Activated T-cell treated with anti-CD3 and anti-CD28 coated beads, Interleukin-2, amount 50 U/mL, for 24 hours (primary cell): ENCODE data around the gene CBX2.

ENCODE experiments used
- DNase-seq: peaks from one replicate; pipeline ENCODE4 v3.0.0-alpha.2; 2020
- H3K27ac Mint-ChIP-seq: 2 replicates; pipeline ENCODE4 v1.8.0; 2020; ENCODE audit warnings: mild to moderate bottlenecking, mixed read lengths
- H3K27me3 Mint-ChIP-seq: 2 replicates; pipeline ENCODE4 v1.8.0; 2020; ENCODE audit warnings: mixed read lengths
- H3K36me3 Mint-ChIP-seq: 2 replicates; pipeline ENCODE4 v1.8.0; 2020; ENCODE audit warnings: low read depth, mixed read lengths
- H3K4me1 Mint-ChIP-seq: 2 replicates; pipeline ENCODE4 v1.8.0; 2020; ENCODE audit warnings: low read depth, mixed read lengths
- H3K4me3 Mint-ChIP-seq: 2 replicates; pipeline ENCODE4 v1.8.0; 2020; ENCODE audit warnings: mild to moderate bottlenecking, moderate library complexity, mixed read lengths
- H3K9me3 Mint-ChIP-seq: 2 replicates; pipeline ENCODE4 v1.8.0; 2020; ENCODE audit warnings: mixed read lengths

CBX2 gene

DNA sequence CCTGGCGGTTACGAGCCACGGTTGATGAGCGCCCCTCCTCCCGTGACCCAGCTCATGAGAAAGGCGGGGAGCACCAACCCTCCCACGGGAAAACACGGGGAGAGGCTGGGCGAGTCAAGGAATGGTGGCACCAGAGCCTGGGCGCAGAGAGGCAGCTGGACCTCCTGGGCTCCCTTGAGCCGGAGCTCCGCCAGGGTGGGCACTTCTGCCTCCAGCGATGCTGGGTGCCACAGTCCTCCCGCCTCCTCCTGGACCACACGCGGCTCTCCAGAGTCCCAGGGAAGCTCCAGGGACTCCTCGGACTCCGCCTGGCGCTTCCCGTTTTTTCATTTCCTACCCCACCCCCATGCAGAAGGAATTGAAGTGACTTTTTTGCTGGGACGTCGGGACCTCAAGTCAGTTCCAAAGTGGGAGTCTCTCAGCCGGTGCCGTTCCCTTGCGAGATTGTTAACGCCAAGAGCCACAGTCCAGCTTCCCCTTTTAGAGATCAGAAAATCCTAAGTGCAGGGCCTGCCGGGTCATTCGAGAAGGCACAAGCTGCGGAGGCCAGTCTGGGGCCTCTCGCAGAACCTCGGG, 25.6 kb downstream of the CBX2 start:
- no peak for DNase-seq
- H3K4me1 Mint-ChIP-seq, result peaks cover 46% of the 10 kb centered on the region
- H3K27me3 Mint-ChIP-seq, result peaks cover 90% of the 10 kb centered on the region
- H3K4me3 Mint-ChIP-seq, result no peak overlapping the region
- H3K27ac Mint-ChIP-seq, result peak overlapping the region; percentile 29
- no peaks in the 10 kb centered on the region for H3K36me3 Mint-ChIP-seq
- H3K9me3 Mint-ChIP-seq, result no peaks in the 10 kb centered on the region

DNA sequence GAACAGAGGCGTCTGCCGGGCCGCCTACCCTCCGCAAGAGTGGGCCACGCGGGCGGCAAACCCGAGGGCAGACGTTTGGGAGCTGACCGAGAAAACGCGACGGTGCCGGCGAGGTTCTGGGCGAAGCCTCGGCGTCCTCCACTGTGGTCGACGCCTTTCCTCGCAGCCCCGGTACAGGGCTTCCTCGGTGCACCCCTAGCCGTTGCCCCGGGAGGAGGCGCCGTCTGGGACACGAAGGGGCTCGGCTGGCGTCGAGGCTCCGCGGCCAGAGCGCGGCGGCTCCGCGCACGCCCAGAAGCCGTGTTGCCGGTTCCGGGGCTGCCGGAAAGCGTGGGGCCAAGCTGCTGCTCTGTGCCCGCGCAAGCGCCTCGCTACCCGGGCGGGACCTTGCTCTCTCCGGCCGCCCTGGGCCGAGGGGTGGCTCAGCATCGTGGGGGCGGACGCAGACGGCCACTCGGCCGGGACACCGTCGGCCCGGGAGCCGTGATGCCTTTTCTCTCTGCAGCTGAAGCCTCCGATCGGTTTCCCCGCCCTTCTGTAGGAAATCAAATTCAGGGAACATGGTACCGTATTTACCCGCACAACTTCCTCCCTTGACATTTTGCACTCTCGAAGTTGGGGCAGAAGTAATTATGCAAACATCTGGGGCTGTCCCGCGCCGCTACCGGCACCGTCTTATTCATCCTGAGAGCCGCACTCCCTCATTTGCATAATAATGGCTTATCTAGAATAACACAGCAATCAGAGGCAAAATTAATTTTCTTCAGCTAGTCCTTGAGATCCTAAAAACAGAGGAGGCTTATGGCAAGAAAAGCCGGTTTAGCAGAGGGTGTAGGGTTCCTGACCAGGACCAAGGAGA, 26.3 kb downstream of the CBX2 start:
- H3K27me3 Mint-ChIP-seq, result peaks cover 91% of the 10 kb centered on the region
- H3K4me1 Mint-ChIP-seq, result peaks cover 45% of the 10 kb centered on the region
- peak overlapping the region; percentile 83 for H3K27ac Mint-ChIP-seq
- DNase-seq, result peak; percentile 83
- no peaks in the 10 kb centered on the region for H3K36me3 Mint-ChIP-seq
- H3K9me3 Mint-ChIP-seq, result no peaks in the 10 kb centered on the region
- peak overlapping the region; percentile 57 for H3K4me3 Mint-ChIP-seq

DNA sequence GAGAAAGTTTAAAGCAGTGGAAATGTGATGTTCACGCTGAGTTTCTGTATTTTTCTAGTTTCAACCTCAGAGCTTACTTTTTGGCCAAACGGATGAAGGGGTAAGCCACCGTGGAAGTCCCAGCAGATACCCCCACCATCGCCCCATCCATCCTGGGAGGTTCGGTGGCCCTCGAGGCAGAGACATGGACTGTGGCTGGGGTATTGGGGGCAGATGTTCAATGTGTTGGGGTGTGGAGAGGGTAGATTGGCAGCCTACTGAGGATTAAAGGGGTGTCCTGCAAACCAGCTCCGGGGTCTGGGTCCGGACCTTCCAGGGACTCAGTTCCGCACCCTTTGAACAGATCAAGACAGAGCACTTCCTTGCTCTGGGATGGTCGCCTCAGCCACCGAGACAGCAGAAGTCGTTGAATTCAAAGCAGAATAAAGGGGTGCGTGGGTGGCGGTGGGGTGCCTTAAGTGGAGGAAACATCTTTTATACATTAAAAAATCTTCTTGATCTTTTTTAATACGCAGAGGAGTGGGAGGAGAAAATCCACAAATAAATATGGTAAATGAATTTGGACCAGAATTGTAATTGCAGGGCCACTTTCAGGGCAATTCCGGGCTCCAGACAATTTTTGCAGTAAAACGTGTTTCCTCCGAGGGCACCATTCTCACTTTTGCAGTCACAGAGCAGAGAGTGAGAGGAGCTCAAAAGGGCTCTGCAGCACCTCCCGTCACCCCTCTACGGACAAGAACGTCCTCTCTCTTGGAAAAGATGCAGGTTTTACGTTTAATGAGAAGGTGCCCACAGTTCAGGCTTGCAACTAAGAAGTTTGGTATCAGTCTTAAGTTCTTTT, 27.1 kb downstream of the CBX2 start:
- Mint-ChIP-seq H3K27ac (peak overlapping the region; percentile 83), H3K36me3 (no peaks in the 10 kb centered on the region), H3K27me3 (peaks cover 88% of the 10 kb centered on the region), H3K4me1 (peaks cover 40% of the 10 kb centered on the region), H3K4me3 (peak overlapping the region; percentile 57), H3K9me3 (no peaks in the 10 kb centered on the region)
- no peak for DNase-seq

DNA sequence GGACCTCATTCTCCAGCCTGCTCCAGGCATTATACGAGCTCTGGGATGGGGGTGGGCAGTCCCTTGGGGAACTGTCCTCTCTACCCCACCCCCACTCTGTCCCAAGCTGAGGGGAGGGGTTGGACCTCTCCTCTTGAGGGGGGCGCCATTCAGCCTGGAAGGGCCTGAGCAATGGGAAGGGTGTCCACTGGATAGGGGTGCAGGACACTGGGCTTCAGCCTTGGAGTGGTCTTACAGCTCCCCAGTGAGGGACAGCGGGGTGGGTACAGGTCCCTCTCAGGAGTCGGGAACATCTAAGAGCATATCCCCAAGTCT, 28.5 kb downstream of the CBX2 start:
- no peak for DNase-seq
- no peaks in the 10 kb centered on the region for H3K9me3 Mint-ChIP-seq
- no peak overlapping the region for H3K4me3 Mint-ChIP-seq
- H3K27me3 Mint-ChIP-seq, result peaks cover 83% of the 10 kb centered on the region
- H3K36me3 Mint-ChIP-seq, result no peaks in the 10 kb centered on the region
- peaks cover 38% of the 10 kb centered on the region for H3K4me1 Mint-ChIP-seq
- H3K27ac Mint-ChIP-seq, result no peak overlapping the region

DNA sequence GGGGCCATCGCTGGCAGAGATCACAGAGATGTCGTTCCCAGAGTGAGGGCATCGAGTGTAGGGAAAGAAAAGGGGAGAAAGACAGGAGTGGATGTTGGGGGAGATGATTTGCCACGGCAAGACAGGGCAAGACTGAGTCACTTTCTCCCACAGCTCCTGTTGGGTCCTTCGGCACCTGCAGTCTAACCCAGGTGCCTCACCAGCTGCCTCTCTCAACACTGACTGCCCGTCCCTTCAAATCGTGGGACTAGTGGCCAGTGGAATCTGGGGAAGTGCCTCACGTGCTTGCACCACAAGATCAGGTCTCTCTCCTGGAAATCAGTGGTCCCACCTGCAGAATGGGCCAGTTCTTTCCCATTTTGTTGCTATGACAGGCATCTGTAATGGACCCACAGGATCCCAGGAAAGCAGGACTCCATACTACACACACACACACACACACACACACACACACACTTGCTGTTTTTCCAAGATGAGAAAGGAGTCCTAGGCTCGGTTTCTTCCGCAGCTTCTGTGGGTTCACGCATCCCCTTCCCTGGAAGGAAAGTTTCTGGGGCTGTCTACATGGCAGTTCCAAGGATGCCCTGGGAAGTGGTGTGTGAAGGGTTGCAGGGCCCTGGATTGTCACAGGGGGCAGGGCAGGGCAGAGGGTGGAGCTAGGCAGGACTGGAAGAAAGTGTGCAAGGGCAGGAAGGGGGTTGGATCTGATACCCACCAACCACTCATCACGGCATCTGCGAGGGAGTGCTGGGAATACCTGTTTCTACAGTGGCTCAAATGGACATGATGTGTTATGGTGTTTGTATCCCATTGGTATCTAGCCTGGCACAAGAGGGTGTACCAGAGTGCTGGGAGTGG, 29.1 kb downstream of the CBX2 start:
- Mint-ChIP-seq H3K4me1 (peaks cover 40% of the 10 kb centered on the region), H3K27ac (no peak overlapping the region), H3K9me3 (no peaks in the 10 kb centered on the region), H3K36me3 (no peaks in the 10 kb centered on the region), H3K27me3 (peaks cover 83% of the 10 kb centered on the region), H3K4me3 (no peak overlapping the region)
- DNase-seq, result no peak

DNA sequence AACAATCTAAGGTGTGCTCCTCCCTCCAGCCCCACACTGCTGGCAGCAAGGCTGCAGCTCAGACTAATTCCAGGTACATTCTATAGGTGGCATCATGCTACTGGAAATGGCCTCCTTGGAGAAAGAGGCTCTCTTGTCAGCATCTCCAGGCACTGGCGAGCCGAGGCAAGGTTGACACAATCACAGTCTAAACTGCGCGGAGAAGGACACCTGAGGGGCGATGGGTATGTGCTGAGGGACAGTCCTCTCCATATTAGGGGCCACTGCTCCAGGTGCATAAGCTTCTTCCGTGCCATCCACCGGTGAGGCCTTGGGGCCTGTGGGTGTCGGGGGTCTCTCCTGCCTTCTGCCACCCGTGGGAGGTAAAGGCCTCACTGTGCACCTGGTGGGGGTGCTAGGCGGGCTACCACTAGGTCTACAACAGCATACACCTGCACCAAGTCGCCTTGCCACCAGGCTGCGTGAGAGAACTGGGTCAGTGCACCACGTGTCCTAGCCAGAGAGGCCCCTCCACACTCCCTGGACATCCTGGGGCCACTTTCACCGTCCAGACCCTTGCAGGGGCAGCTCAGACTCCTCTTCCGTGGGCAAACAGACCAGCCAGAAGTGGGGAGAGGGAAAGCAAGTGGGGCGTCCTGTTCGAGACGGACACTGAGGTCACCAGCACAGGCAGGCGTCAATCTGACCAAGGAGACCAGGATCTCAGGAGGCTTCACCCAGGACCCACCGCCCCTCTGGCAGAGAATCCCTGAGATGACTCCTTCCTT, 31.0 kb downstream of the CBX2 start:
- DNase-seq, result no peak
- H3K27me3 Mint-ChIP-seq, result peaks cover 74% of the 10 kb centered on the region
- H3K36me3 Mint-ChIP-seq, result no peaks in the 10 kb centered on the region
- H3K4me3 Mint-ChIP-seq, result no peak overlapping the region
- no peak overlapping the region for H3K27ac Mint-ChIP-seq
- H3K9me3 Mint-ChIP-seq, result no peaks in the 10 kb centered on the region
- peaks cover 39% of the 10 kb centered on the region for H3K4me1 Mint-ChIP-seq

DNA sequence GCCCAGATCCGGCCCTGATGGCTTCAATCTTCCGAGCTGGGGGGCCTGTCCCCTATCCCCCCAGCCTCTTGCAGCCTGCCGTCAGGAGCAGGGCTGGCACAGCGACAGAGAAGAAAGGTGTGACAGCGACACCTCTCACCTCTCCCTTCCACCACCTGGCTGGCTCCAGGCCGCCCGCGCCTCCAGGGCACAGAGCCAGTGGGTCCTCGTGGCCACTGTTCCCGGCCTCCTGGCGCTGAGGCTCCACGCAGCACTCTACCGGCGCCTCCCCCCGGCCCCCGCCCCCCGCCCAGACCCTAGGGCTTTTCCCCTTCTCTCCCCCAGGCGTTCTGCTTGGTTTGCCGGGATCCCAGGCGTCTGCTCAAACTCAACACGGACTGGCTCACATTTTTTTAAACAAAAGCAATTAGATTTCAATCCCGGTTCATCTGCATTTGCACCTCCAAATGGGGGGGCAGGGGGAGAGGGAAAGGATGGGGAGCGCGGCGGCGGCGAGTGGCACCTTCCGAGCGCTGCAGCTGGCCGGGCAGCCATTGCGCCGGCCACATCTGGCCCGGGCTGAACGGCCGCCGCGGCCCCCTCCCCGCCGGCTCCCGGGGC, 31.7 kb downstream of the CBX2 start:
- no peak for DNase-seq
- H3K9me3 Mint-ChIP-seq, result no peaks in the 10 kb centered on the region
- no peak overlapping the region for H3K27ac Mint-ChIP-seq
- peaks cover 76% of the 10 kb centered on the region for H3K27me3 Mint-ChIP-seq
- H3K4me3 Mint-ChIP-seq, result no peak overlapping the region
- H3K4me1 Mint-ChIP-seq, result peaks cover 42% of the 10 kb centered on the region
- H3K36me3 Mint-ChIP-seq, result no peaks in the 10 kb centered on the region

DNA sequence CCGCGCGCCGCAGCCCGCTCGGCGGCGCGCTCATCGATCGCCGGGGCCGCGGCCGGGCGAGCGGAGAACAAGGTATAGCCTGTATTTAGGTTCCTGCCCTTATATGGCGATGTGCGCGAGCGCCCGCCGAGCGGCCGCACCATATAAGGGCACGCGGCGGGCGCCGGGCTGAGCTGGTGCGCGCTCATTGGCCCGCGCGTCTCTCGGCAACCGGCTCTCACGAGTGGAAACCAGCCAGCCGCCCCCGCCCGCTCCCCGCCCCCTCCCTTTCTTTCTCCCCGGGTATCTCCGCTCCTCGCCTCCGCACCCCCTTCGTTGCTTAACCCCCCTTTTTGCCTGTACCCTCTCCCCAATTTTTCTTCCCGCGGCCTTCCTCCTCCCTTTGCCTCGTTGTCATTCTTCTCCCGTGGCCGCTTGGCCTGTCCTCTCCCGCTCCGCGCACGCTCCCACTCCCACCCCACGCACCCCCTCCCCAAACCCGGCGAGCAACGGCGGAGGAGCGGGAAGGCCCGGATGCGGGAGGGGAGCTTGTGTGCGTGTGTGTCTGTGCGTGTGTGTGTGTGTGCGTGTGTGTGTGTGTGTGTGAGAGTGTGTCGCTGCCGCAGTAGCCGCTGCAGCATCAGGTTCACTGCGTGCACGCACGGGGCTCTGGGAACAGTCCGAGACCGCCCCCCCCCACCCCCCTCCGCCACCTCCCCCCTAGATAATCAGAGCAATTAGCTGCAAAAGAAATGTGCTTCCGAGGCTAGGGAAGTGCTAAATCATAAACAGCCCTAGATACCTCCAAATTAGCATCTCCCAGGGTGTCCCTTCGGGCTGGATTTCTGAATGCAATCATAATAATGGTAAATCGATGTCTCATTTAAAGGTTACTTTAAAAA, 32.4 kb downstream of the CBX2 start:
- DNase-seq, result peak; percentile 80
- H3K4me3 Mint-ChIP-seq, result no peak overlapping the region

DNA sequence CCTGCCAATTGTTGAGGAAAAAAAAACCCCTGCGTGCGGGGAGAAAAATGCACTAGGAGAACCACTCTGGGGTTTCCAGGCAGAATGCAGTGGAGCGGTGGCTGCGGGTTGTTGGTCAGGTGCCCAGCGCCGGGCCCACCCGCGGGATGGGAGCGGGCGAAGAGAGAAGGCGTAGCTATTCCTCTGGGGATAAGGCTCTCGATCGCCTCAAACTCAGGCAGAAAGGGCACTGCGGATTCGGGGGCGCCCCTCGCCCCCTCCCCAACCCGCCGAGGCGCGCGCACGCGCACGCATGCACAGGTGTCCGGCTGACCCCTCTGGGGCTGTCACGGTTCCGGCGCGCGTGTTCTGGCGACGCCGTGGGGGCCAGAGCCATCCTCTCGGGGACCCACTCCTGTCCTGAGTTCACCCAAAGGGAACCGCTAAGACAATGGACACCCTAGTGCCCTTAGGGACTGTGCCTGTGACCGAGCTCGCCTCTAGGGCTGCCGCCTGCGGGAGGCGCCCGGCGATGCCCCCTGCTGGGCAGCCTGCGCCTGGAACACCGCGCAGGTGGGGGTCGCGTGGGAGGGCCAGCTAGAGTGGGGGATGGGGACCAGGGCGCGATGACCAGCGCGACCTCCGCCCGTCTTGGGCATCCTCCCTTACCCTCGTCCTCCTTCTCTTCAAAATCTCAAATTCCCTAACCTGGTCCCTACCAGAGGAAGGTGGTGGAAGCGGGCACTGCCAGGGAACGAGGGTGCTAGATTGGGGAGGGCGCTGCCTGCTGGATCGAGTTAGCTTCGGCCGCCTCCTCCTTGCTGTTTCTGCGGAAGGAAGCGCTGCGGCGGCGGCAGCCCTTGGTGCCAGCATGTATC, 33.3 kb downstream of the CBX2 start:
- peaks cover 64% of the 10 kb centered on the region for H3K27me3 Mint-ChIP-seq
- H3K9me3 Mint-ChIP-seq, result no peaks in the 10 kb centered on the region
- no peaks in the 10 kb centered on the region for H3K36me3 Mint-ChIP-seq
- no peak for DNase-seq
- H3K27ac Mint-ChIP-seq, result no peak overlapping the region
- peak overlapping the region; percentile 44 for H3K4me3 Mint-ChIP-seq
- peaks cover 31% of the 10 kb centered on the region for H3K4me1 Mint-ChIP-seq

More for the DNA sequence above, 32.4 kb downstream of the CBX2 start:
- no peaks in the 10 kb centered on the region for H3K36me3 Mint-ChIP-seq
- no peak overlapping the region for H3K27ac Mint-ChIP-seq
- peaks cover 69% of the 10 kb centered on the region for H3K27me3 Mint-ChIP-seq
- H3K9me3 Mint-ChIP-seq, result no peaks in the 10 kb centered on the region
- peaks cover 34% of the 10 kb centered on the region for H3K4me1 Mint-ChIP-seq

DNA sequence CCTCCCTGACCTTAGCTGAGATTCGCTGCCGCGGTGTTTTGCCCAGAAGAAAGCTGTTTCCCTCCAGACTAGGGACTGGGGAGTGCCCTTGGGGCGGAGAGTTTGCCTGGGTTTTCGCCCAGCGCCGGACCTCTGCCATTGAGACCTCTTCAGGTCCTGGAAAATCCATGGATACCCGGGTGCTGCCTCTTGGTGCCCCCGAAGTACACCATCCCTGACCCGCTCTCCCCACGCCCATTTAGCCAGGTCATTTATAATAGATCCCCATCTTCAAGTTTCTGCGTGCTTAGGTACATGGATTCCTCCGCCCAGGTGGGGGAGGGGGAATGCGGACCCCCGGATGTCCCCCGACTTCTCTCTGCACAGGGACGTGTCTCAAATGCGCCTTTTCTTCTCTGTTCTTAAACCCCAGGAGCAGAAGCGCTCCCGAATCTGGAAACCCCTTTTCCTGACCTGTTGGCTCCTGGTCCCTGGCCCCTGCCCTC, 34.0 kb downstream of the CBX2 start:
- Mint-ChIP-seq H3K27ac (peak overlapping the region; percentile 32), H3K9me3 (no peaks in the 10 kb centered on the region), H3K36me3 (no peaks in the 10 kb centered on the region), H3K4me3 (peak overlapping the region; percentile 44), H3K27me3 (peaks cover 64% of the 10 kb centered on the region), H3K4me1 (peaks cover 31% of the 10 kb centered on the region)
- DNase-seq, result no peak

DNA sequence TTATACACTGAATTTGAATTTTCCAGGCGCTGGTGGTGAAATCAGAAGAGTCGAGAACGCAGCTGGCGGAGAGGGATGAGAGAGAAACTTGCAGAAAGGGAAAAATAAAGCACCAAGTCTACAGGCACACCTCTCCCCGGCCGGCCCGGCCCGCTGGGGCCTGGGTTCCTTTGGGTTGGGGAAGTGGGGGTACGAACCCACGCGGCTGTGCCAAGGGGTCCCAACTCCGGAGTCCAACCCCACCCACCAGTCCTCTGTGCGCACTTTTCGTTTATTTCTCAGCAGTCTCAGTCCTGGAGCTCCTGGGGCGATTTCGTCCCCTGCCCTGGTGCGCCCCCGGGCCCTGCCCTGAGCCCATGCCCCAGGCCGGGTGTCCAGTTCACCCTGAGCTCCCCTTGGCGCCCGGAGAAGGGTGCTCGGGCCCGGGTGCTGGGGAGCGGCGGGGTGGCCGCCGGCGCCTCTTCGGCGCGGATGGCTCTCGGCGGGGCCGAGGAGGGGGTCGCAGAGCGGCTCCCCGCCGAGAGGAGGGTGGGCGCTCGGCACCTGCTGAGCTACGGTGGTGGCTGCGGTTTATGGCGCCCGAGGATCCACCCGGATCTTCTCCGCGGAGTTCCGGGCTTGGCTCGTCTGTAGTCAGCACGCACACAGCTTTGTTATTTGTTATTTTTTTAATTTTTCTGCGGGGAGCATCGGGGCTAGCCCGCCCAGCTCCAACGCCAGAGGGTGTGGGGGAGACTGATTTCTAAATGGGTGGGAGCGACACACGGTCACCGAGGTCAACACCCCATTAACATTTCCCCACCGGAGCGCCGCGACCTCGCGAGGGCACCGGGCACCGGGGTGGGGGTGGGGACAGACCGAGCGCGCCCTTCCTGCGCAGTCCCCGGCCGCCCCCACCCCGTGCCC, 34.7 kb downstream of the CBX2 start:
- Mint-ChIP-seq H3K4me1 (peaks cover 31% of the 10 kb centered on the region), H3K36me3 (no peaks in the 10 kb centered on the region), H3K27ac (peak overlapping the region; percentile 32), H3K4me3 (peak overlapping the region; percentile 44), H3K9me3 (no peaks in the 10 kb centered on the region), H3K27me3 (peaks cover 63% of the 10 kb centered on the region)
- DNase-seq, result no peak
